Adrenal gland (tissue), 5 donors: Measurements from ENCODE around the gene MDGA2.

Experiments used
- POLR2A ChIP-seq, 2 donors: fragments of 450-650 bp; IDR thresholded peaks; one replicate each; pipeline ENCODE4 v1.6.1; 2017; ENCODE audit warnings: antibody characterized with exemption in 2 of 2, mild to moderate bottlenecking in 2 of 2, moderate library complexity in 1 of 2
- TF ChIP-seq, protein P1 (sequence below), 6 experiments: fragments of 450-650 bp in 4 of 6; fragments of 200-600 bp in 2 of 6; sonication (generic) in 1 of 6; IDR thresholded peaks; 1 replicate in 5 of 6; 2 replicates in 1 of 6; pipeline versions ENCODE4 v1.5.1 to v1.8.0; 2016 to 2021; ENCODE audit warnings: antibody characterized with exemption in 6 of 6, mild to moderate bottlenecking in 2 of 6, moderate library complexity in 1 of 6
- donor health status: DM: no; HTN: no; CAD: no.

DNA sequence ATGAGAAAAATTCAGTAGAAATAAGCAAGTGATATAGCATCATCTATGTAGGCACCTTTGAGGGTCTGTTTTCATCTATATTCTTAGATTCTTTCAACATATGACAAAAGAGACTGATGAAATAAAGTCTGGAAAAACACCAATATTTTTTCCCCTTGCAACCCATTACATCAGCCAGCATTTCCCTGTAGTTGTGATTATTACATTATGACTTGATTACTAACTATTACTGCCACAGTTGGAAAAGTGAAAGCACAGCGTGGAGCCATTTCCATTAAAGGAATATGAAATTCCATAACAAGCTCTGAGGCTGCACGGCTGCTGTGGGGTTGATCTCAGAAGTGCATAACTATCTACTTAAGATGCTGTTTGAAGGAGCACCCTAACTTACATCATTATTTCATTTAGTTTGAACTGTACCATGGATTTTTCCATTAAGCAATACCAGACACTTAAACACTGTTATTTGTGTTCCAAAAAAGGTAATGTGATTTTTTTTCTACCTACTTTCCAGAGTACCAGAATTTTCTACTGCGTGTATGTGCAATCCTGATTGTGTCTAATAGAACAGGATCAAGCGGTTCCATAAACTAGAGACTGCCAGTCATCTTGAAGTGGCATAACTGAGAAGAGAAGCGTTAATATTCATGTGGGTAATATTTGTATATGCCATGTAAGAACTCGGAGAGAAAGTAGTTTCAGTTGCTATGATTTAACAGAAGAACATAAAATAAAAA is 405.5 kb downstream of the MDGA2 start:
- TF ChIP-seq, protein P1, sequence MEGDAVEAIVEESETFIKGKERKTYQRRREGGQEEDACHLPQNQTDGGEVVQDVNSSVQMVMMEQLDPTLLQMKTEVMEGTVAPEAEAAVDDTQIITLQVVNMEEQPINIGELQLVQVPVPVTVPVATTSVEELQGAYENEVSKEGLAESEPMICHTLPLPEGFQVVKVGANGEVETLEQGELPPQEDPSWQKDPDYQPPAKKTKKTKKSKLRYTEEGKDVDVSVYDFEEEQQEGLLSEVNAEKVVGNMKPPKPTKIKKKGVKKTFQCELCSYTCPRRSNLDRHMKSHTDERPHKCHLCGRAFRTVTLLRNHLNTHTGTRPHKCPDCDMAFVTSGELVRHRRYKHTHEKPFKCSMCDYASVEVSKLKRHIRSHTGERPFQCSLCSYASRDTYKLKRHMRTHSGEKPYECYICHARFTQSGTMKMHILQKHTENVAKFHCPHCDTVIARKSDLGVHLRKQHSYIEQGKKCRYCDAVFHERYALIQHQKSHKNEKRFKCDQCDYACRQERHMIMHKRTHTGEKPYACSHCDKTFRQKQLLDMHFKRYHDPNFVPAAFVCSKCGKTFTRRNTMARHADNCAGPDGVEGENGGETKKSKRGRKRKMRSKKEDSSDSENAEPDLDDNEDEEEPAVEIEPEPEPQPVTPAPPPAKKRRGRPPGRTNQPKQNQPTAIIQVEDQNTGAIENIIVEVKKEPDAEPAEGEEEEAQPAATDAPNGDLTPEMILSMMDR (IDR thresholded peaks at IDR 0.05): no peak
- no peak for TF ChIP-seq POLR2A (IDR thresholded peaks at IDR 0.05)
